Measurements from ENCODE around the gene TEAD4. TPM values are rescaled to one million over a fixed set of nuclear protein-coding genes. Genes with fewer than 3 reads are reported as not detected.

TEAD4 gene
- total RNA-seq, 1 donor: 15.2 TPM

DNA sequence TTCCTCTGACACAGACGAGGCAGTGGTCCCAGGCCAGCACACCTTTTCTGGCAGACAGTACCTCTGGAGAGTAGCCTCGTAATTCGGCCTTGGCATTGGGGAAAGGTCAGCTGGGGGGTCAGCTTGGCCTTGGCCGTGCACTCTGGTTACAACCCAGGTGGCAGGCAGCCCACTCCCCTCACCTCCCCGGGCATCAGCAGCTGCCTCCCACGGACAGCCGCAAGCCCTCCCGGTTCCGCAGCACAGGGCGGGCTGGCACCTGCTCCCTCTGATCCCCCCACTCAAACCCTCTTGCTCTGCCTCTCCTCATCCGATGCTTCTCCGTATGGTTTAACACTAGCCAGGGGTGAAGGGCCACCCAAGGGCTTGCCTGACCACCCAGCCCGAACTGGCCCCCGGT is 50.6 kb downstream of the TEAD4 start:
- no peak overlapping the region for H3K4me3 ChIP-seq (ENCODE audit: insufficient read depth, low read length)
- no peak overlapping the region for H2AFZ ChIP-seq (ENCODE audit: low read length)
- H3K36me3 ChIP-seq (ENCODE audit: insufficient read depth, low read length): peaks cover 17% of the 10 kb centered on the region
- peaks cover 20% of the 10 kb centered on the region for H3K4me1 ChIP-seq (ENCODE audit: insufficient read depth, low read length)
- no peak overlapping the region for H3K4me2 ChIP-seq (ENCODE audit: insufficient read depth, low read length)
- peak; percentile 45 for DNase-seq (ENCODE audit: insufficient read length, low spot score, missing footprints)
- TF ChIP-seq, protein P1, sequence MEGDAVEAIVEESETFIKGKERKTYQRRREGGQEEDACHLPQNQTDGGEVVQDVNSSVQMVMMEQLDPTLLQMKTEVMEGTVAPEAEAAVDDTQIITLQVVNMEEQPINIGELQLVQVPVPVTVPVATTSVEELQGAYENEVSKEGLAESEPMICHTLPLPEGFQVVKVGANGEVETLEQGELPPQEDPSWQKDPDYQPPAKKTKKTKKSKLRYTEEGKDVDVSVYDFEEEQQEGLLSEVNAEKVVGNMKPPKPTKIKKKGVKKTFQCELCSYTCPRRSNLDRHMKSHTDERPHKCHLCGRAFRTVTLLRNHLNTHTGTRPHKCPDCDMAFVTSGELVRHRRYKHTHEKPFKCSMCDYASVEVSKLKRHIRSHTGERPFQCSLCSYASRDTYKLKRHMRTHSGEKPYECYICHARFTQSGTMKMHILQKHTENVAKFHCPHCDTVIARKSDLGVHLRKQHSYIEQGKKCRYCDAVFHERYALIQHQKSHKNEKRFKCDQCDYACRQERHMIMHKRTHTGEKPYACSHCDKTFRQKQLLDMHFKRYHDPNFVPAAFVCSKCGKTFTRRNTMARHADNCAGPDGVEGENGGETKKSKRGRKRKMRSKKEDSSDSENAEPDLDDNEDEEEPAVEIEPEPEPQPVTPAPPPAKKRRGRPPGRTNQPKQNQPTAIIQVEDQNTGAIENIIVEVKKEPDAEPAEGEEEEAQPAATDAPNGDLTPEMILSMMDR (IDR thresholded peaks at IDR 0.05; ENCODE audit: extremely low read depth, low read depth, low read length): no peak
- H3K9me3 ChIP-seq (ENCODE audit: low read depth, low read length): no peaks in the 10 kb centered on the region
- H3K79me2 ChIP-seq (ENCODE audit: insufficient read depth, low read length): no peaks in the 10 kb centered on the region
- no peaks in the 10 kb centered on the region for H4K20me1 ChIP-seq (ENCODE audit: insufficient read depth, low read length)
- no peak overlapping the region for H3K27ac ChIP-seq (ENCODE audit: low read depth, low read length)
- H3K27me3 ChIP-seq (ENCODE audit: insufficient read depth, low read length): no peaks in the 10 kb centered on the region

DNA sequence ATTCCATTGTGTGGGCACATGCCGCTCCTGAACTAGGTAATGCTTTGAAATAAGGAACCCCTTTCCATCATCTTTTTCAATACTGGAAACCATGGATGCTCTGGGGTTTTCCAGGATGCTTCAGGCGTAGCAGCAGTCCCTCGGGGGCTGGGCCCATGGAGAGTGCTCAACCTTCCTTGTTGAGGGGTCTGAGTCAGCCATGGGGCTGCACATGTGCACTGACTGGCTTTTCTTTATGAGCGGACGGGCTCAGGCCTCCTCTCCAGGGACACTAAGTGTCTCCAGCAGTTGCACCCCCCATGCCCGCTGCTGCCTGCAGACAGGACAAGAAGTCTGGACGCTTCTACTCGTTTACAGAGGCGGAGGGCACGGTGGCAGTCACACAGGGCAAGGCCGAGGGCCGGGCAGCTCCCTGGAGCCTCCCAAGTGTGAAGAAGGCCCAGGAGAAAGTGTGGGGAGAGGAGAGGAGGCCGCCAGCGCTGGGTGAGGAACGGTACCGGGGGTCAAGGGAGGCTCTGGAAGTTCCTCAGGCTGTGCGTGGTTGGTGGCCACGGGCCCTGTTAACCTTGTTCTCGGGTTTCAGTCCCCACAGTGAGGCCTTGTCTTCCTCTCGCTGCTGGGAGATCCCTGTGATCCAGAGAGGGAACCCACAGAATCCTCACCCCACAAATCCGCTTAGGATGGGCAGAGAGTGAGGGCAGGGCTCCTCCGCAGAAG is 51.2 kb downstream of the TEAD4 start:
- Histone ChIP-seq H3K27me3 (ENCODE audit: insufficient read depth, low read length) (no peaks in the 10 kb centered on the region), H2AFZ (ENCODE audit: low read length) (no peak overlapping the region), H4K20me1 (ENCODE audit: insufficient read depth, low read length) (peaks cover 2% of the 10 kb centered on the region), H3K4me3 (ENCODE audit: insufficient read depth, low read length) (no peak overlapping the region), H3K4me2 (ENCODE audit: insufficient read depth, low read length) (no peak overlapping the region), H3K79me2 (ENCODE audit: insufficient read depth, low read length) (no peaks in the 10 kb centered on the region), H3K9me3 (ENCODE audit: low read depth, low read length) (no peaks in the 10 kb centered on the region), H3K27ac (ENCODE audit: low read depth, low read length) (no peak overlapping the region), H3K36me3 (ENCODE audit: insufficient read depth, low read length) (peaks cover 17% of the 10 kb centered on the region), H3K4me1 (ENCODE audit: insufficient read depth, low read length) (peaks cover 14% of the 10 kb centered on the region)
- TF ChIP-seq, protein P1 (IDR thresholded peaks at IDR 0.05; ENCODE audit: extremely low read depth, low read depth, low read length): no peak
- peak; percentile 83 for DNase-seq (ENCODE audit: insufficient read length, low spot score, missing footprints)

DNA sequence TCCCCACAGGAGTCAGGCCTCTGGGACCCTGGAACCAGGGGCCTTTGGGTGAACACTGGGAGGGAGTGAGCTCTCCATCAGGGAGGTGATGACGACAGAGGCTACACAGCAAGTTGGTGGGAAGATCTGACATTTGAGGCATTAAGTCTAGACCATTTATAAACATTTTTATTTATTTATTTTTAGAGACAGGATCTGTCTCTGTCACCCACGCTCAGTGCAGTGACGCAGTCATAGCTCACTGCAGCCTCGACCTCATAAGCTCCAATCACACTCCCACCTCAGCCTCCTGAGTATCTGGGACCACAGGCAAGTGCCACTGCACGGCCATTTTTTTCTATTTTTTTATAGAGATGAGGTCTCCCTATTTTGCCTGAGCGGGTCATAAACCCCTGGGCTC is 53.6 kb downstream of the TEAD4 start:
- TF ChIP-seq, protein P1 (IDR thresholded peaks at IDR 0.05; ENCODE audit: extremely low read depth, low read depth, low read length): no peak
- H3K27me3 ChIP-seq (ENCODE audit: insufficient read depth, low read length): no peaks in the 10 kb centered on the region
- no peak overlapping the region for H2AFZ ChIP-seq (ENCODE audit: low read length)
- H3K36me3 ChIP-seq (ENCODE audit: insufficient read depth, low read length): peaks cover 24% of the 10 kb centered on the region
- H3K9me3 ChIP-seq (ENCODE audit: low read depth, low read length): no peaks in the 10 kb centered on the region
- no peak overlapping the region for H3K27ac ChIP-seq (ENCODE audit: low read depth, low read length)
- H3K4me2 ChIP-seq (ENCODE audit: insufficient read depth, low read length): no peak overlapping the region
- no peaks in the 10 kb centered on the region for H3K79me2 ChIP-seq (ENCODE audit: insufficient read depth, low read length)
- H3K4me1 ChIP-seq (ENCODE audit: insufficient read depth, low read length): peaks cover 6% of the 10 kb centered on the region
- peaks cover 5% of the 10 kb centered on the region for H4K20me1 ChIP-seq (ENCODE audit: insufficient read depth, low read length)
- peak; percentile 64 for DNase-seq (ENCODE audit: insufficient read length, low spot score, missing footprints)
- H3K4me3 ChIP-seq (ENCODE audit: insufficient read depth, low read length): no peak overlapping the region

DNA sequence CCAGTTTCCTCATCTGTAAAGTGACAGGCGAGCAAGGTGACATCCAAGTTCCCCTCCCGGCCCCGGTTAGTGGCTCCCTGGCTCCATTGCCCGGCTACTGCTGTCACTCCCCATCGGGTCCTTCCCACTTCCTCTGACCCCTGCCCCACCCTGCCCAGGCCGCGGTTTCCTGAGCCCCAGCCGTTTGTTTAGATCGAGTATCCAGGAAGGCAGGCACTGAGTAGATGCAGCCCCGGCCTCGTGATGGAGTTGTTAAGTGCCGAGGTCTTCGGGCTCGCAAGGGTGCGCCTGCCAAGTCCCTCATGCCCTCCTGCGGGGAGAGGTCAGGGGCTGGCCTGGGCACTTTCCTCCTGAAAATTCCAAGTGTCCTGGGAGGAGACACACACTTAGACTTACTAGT is 55.4 kb downstream of the TEAD4 start:
- peaks cover 6% of the 10 kb centered on the region for H3K4me1 ChIP-seq (ENCODE audit: insufficient read depth, low read length)
- no peaks in the 10 kb centered on the region for H3K9me3 ChIP-seq (ENCODE audit: low read depth, low read length)
- no peak overlapping the region for H3K4me3 ChIP-seq (ENCODE audit: insufficient read depth, low read length)
- peak overlapping the region; percentile 31 for H3K27ac ChIP-seq (ENCODE audit: low read depth, low read length)
- no peak overlapping the region for H2AFZ ChIP-seq (ENCODE audit: low read length)
- peaks cover 5% of the 10 kb centered on the region for H4K20me1 ChIP-seq (ENCODE audit: insufficient read depth, low read length)
- no peaks in the 10 kb centered on the region for H3K27me3 ChIP-seq (ENCODE audit: insufficient read depth, low read length)
- H3K36me3 ChIP-seq (ENCODE audit: insufficient read depth, low read length): peaks cover 29% of the 10 kb centered on the region
- peak; percentile 67 for DNase-seq (ENCODE audit: insufficient read length, low spot score, missing footprints)
- no peaks in the 10 kb centered on the region for H3K79me2 ChIP-seq (ENCODE audit: insufficient read depth, low read length)
- TF ChIP-seq, protein P1 (IDR thresholded peaks at IDR 0.05; ENCODE audit: extremely low read depth, low read depth, low read length): no peak
- H3K4me2 ChIP-seq (ENCODE audit: insufficient read depth, low read length): no peak overlapping the region

All from osteoblast (primary cell).